ENCODE data around the gene P3H4. TPM values are rescaled to one million over a fixed set of nuclear protein-coding genes. Genes with fewer than 3 reads are reported as not detected.

P3H4 gene
- total RNA-seq, 2 experiments from 2014 or later: 1.3 to 2.3 TPM

GRCh38 chr17:41767324-41768042 is 44.3 kb downstream of the P3H4 start:
- no peak for DNase-seq
- H3K4me1 ChIP-seq (ENCODE audit: insufficient read depth, low read length): no peaks in the 10 kb centered on the region
- H3K27me3 ChIP-seq (ENCODE audit: control insufficient read depth in 1 of 2, insufficient read depth in 2 of 2, low read length in 2 of 2): no peaks in the 10 kb centered on the region
- ATAC-seq (ENCODE audit: poor library complexity): no peak
- H3K4me3 ChIP-seq (ENCODE audit: low read length): no peak overlapping the region
- intact Hi-C loops (cut with DNase I, micrococcal nuclease): no loop called here
- no peaks in the 10 kb centered on the region for H3K9me3 Mint-ChIP-seq
- H3K36me3 ChIP-seq (ENCODE audit: insufficient read depth, low read length): no peaks in the 10 kb centered on the region
- no peak overlapping the region for H3K4me3 Mint-ChIP-seq
- no peaks in the 10 kb centered on the region for H3K36me3 Mint-ChIP-seq (ENCODE audit: low read depth)
- H3K27me3 Mint-ChIP-seq: no peaks in the 10 kb centered on the region
- no peak overlapping the region for H3K27ac Mint-ChIP-seq
- H3K9me3 ChIP-seq (ENCODE audit: control insufficient read depth in 1 of 2, insufficient read depth in 1 of 2, low read length in 2 of 2): no peaks in the 10 kb centered on the region
- ChIA-PET POLR2A (no interaction called here), CTCF (interaction anchor here (0.7 kb wide), 1 partner anchor 1357 kb away, joined by 3 read pairs; no protein-coding TSS in a partner anchor)
- H3K27ac ChIP-seq (ENCODE audit: low read depth in 1 of 2, low read length in 2 of 2): no peak overlapping the region
- no peaks in the 10 kb centered on the region for H3K4me1 Mint-ChIP-seq (ENCODE audit: low read depth)
- no peak for TF ChIP-seq CTCF (IDR thresholded peaks at IDR 0.05)

DNA sequence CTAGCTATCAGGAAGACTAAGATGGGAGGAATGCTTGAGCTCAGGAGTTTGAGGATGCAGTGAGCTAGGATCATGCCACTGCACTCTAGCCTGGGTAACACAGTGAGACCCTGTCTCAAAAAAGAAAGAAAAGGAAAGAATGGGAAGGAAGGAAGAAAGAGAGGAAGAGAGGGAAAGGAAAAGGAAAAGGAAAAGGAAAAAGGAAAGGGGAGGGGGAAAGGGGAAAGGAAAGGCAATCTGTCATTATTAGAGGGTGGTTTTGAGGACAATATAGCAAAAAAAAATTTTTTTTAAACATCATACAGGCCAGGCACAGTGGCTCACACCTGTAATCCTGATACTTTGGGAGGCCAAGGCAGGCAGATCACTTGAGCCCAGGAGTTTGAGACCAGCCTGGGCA is 45.6 kb downstream of the P3H4 start:
- ATAC-seq (ENCODE audit: poor library complexity) (no peak), DNase-seq (no peak)
- H3K4me1 ChIP-seq (ENCODE audit: insufficient read depth, low read length): no peaks in the 10 kb centered on the region
- H3K4me3 ChIP-seq (ENCODE audit: low read length): no peak overlapping the region
- no peaks in the 10 kb centered on the region for H3K9me3 ChIP-seq (ENCODE audit: control insufficient read depth in 1 of 2, insufficient read depth in 1 of 2, low read length in 2 of 2)
- intact Hi-C loops (cut with DNase I, micrococcal nuclease): no loop called here
- POLR2A ChIA-PET: no interaction called here
- Mint-ChIP-seq H3K27me3 (no peaks in the 10 kb centered on the region), H3K27ac (no peak overlapping the region), H3K4me1 (ENCODE audit: low read depth) (no peaks in the 10 kb centered on the region), H3K36me3 (ENCODE audit: low read depth) (no peaks in the 10 kb centered on the region), H3K4me3 (no peak overlapping the region), H3K9me3 (no peaks in the 10 kb centered on the region)
- CTCF ChIA-PET: no interaction called here
- no peak overlapping the region for H3K27ac ChIP-seq (ENCODE audit: low read depth in 1 of 2, low read length in 2 of 2)
- TF ChIP-seq CTCF (IDR thresholded peaks at IDR 0.05): no peak
- no peaks in the 10 kb centered on the region for H3K27me3 ChIP-seq (ENCODE audit: control insufficient read depth in 1 of 2, insufficient read depth in 2 of 2, low read length in 2 of 2)
- no peaks in the 10 kb centered on the region for H3K36me3 ChIP-seq (ENCODE audit: insufficient read depth, low read length)

DNA sequence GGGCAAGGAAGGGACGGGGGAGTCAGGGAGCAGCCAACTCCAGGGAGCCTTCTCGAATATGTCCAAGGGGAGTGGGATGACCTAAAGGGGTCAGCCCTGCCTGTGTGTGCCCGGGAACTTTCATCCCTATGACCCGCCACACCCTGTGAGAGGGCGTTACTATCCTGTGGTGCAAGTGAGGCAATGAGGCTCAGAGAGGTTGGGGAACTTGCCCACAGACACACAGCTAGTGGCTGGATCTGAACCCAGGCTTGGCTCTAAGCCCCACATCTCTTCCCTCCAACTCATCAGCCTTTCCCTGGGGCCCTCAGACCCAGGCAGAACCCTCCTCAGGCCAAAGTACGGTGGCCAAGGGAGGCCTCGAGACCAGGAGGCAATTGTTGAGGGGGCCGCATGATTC is 48.4 kb downstream of the P3H4 start:
- Histone ChIP-seq H3K4me3 (ENCODE audit: low read length) (no peak overlapping the region), H3K4me1 (ENCODE audit: insufficient read depth, low read length) (no peaks in the 10 kb centered on the region), H3K9me3 (ENCODE audit: control insufficient read depth in 1 of 2, insufficient read depth in 1 of 2, low read length in 2 of 2) (no peaks in the 10 kb centered on the region), H3K36me3 (ENCODE audit: insufficient read depth, low read length) (no peaks in the 10 kb centered on the region), H3K27me3 (ENCODE audit: control insufficient read depth in 1 of 2, insufficient read depth in 2 of 2, low read length in 2 of 2) (no peaks in the 10 kb centered on the region), H3K27ac (ENCODE audit: low read depth in 1 of 2, low read length in 2 of 2) (no peak overlapping the region)
- no peak overlapping the region for H3K4me3 Mint-ChIP-seq
- no peaks in the 10 kb centered on the region for H3K36me3 Mint-ChIP-seq (ENCODE audit: low read depth)
- no peaks in the 10 kb centered on the region for H3K27me3 Mint-ChIP-seq
- H3K27ac Mint-ChIP-seq: no peak overlapping the region
- DNase-seq: no peak
- H3K4me1 Mint-ChIP-seq (ENCODE audit: low read depth): no peaks in the 10 kb centered on the region
- CTCF ChIA-PET: no interaction called here
- no peaks in the 10 kb centered on the region for H3K9me3 Mint-ChIP-seq
- no peak for TF ChIP-seq CTCF (IDR thresholded peaks at IDR 0.05)
- no peak for ATAC-seq (ENCODE audit: poor library complexity)
- POLR2A ChIA-PET: no interaction called here
- intact Hi-C loops (cut with DNase I, micrococcal nuclease): no loop called here
